H9 (cell line): ENCODE results near the gene ZCCHC3. TPM values are rescaled to one million over a fixed set of nuclear protein-coding genes. Genes with fewer than 3 reads are reported as not detected.

Source experiments
- DNase-seq: peaks from one replicate; pipeline ENCODE4 v3.0.0-alpha.2; 2017
- H2AFZ ChIP-seq: one replicate; pipeline ENCODE4 v1.6.1; 2013; ENCODE audit warnings: mild to moderate bottlenecking, low read length, control low read depth, moderate library complexity
- H2AK5ac ChIP-seq: 2 replicates; pipeline ENCODE4 v1.6.1; 2013; ENCODE audit warnings: low read length, control low read depth, mixed read lengths; ENCODE audit not compliant: insufficient read length
- H2BK120ac ChIP-seq: one replicate; pipeline ENCODE4 v1.6.1; 2013; ENCODE audit warnings: low read depth, mild to moderate bottlenecking, low read length, control low read depth, inconsistent platforms; ENCODE audit not compliant: poor library complexity, severe bottlenecking
- H2BK12ac ChIP-seq: 2 replicates; pipeline ENCODE4 v1.6.1; 2013; ENCODE audit warnings: low read length, control low read depth, mixed read lengths, low read depth; ENCODE audit not compliant: insufficient read length
- H2BK15ac ChIP-seq: 2 replicates; pipeline ENCODE4 v1.6.1; 2013; ENCODE audit warnings: low read depth, low read length, control low read depth
- H2BK20ac ChIP-seq: one replicate; pipeline ENCODE4 v1.6.1; 2013; ENCODE audit warnings: low read depth, mild to moderate bottlenecking, low read length, control low read depth, inconsistent platforms; ENCODE audit not compliant: poor library complexity, severe bottlenecking
- H2BK5ac ChIP-seq: 2 replicates; pipeline ENCODE4 v1.6.1; 2013; ENCODE audit warnings: low read length, control low read depth, mixed read lengths; ENCODE audit not compliant: insufficient read length
- H3K14ac ChIP-seq: 2 replicates; pipeline ENCODE4 v1.6.1; 2013; ENCODE audit warnings: low read length, control low read depth; ENCODE audit not compliant: insufficient read depth
- H3K18ac ChIP-seq: 2 replicates; pipeline ENCODE4 v1.6.1; 2013; ENCODE audit warnings: low read depth, mild to moderate bottlenecking, mixed read lengths, low read length, control low read depth; ENCODE audit not compliant: insufficient read length
- H3K23ac ChIP-seq: 2 replicates; pipeline ENCODE4 v1.6.1; 2013; ENCODE audit warnings: low read length, control low read depth, mixed read lengths, low read depth; ENCODE audit not compliant: insufficient read length
- H3K23me2 ChIP-seq: 2 replicates; pipeline ENCODE4 v1.6.1; 2013; ENCODE audit warnings: low read depth, mild to moderate bottlenecking, mixed read lengths, low read length, control low read depth; ENCODE audit not compliant: insufficient read length, poor library complexity, severe bottlenecking
- H3K27ac ChIP-seq: 2 replicates; pipeline ENCODE4 v1.5.1; 2013; ENCODE audit warnings: low read length, control low read depth, mixed read lengths, low read depth; ENCODE audit not compliant: insufficient read length
- H3K27me3 ChIP-seq: 2 replicates; pipeline ENCODE4 v1.6.1; 2013; ENCODE audit warnings: low read length, control low read depth, inconsistent platforms; ENCODE audit not compliant: insufficient read depth
- H3K4ac ChIP-seq: 2 replicates; pipeline ENCODE4 v1.6.1; 2013; ENCODE audit warnings: low read depth, mild to moderate bottlenecking, control low read depth, inconsistent platforms, low read length, moderate library complexity
- H3K4me1 ChIP-seq: 2 replicates; pipeline ENCODE4 v1.6.1; 2013; ENCODE audit warnings: low read length, control low read depth, inconsistent platforms; ENCODE audit not compliant: insufficient read depth
- H3K4me2 ChIP-seq: 2 replicates; pipeline ENCODE4 v1.6.1; 2013; ENCODE audit warnings: low read length, control low read depth, mixed read lengths; ENCODE audit not compliant: insufficient read length, insufficient read depth
- H3K56ac ChIP-seq: 2 replicates; pipeline ENCODE4 v1.6.1; 2013; ENCODE audit warnings: low read depth, mild to moderate bottlenecking, mixed read lengths, low read length, control low read depth; ENCODE audit not compliant: insufficient read length
- H3K79me1 ChIP-seq: 2 replicates; pipeline ENCODE4 v1.6.1; 2013; ENCODE audit warnings: low read depth, mild to moderate bottlenecking, moderate library complexity, low read length, control low read depth, inconsistent platforms; ENCODE audit not compliant: insufficient read depth, poor library complexity, severe bottlenecking
- H3K79me2 ChIP-seq: 2 replicates; pipeline ENCODE4 v1.6.1; 2013; ENCODE audit warnings: low read length, control low read depth, inconsistent platforms; ENCODE audit not compliant: insufficient read depth
- H3K9ac ChIP-seq: 2 replicates; pipeline ENCODE4 v1.6.1; 2013; ENCODE audit warnings: low read length, control low read depth, mixed read lengths; ENCODE audit not compliant: insufficient read length; ENCODE audit errors: extremely low read depth
- H3K9me3 ChIP-seq: one replicate; pipeline ENCODE4 v1.6.1; 2013; ENCODE audit warnings: low read depth, low read length, inconsistent platforms; ENCODE audit not compliant: control insufficient read depth
- H3T11ph ChIP-seq: one replicate; pipeline ENCODE4 v1.6.1; 2013; ENCODE audit warnings: mild to moderate bottlenecking, low read length, control low read depth, inconsistent platforms
- H4K20me1 ChIP-seq: one replicate; pipeline ENCODE4 v1.6.1; 2013; ENCODE audit not compliant: control insufficient read depth, insufficient read length, insufficient read depth
- H4K5ac ChIP-seq: 2 replicates; pipeline ENCODE4 v1.6.1; 2013; ENCODE audit warnings: low read depth, mild to moderate bottlenecking, mixed read lengths, low read length, control low read depth; ENCODE audit not compliant: insufficient read length
- H4K8ac ChIP-seq: replicated peaks from 2 replicates; pipeline ENCODE4 v1.6.1; 2013; ENCODE audit warnings: low read length, control low read depth, mixed read lengths, low read depth; ENCODE audit not compliant: insufficient read length
- H4K91ac ChIP-seq: 2 replicates; pipeline ENCODE4 v1.6.1; 2013; ENCODE audit warnings: low read depth, mild to moderate bottlenecking, moderate library complexity, mixed read lengths, low read length, control low read depth; ENCODE audit not compliant: insufficient read length
- H3K27ac Mint-ChIP-seq, 3 experiments: 2 replicates in 2 of 3; 3 replicates in 1 of 3; pipeline ENCODE4 v1.8.0; 2020 to 2021; ENCODE audit warnings: mixed read lengths in 3 of 3, mild to moderate bottlenecking in 1 of 3, moderate library complexity in 1 of 3
- H3K27me3 Mint-ChIP-seq: 2 replicates; pipeline ENCODE4 v1.8.0; 2021; ENCODE audit warnings: low read depth, mild to moderate bottlenecking, moderate library complexity, mixed read lengths
- H3K36me3 Mint-ChIP-seq, 3 experiments: 2 replicates in 2 of 3; 3 replicates in 1 of 3; pipeline ENCODE4 v1.8.0; 2020 to 2021; ENCODE audit warnings: low read depth in 3 of 3, mixed read lengths in 3 of 3; ENCODE audit not compliant: insufficient read depth in 1 of 3
- H3K4me1 Mint-ChIP-seq, 2 experiments: 2 replicates each; pipeline ENCODE4 v1.8.0; 2020; ENCODE audit warnings: mixed read lengths in 2 of 2
- H3K4me3 Mint-ChIP-seq, 2 experiments: 2 replicates in 1 of 2; 3 replicates in 1 of 2; pipeline ENCODE4 v1.8.0; 2020 to 2021; ENCODE audit warnings: mild to moderate bottlenecking in 2 of 2, mixed read lengths in 2 of 2, moderate library complexity in 1 of 2
- H3K9me3 Mint-ChIP-seq, 2 experiments: 2 replicates in 1 of 2; 3 replicates in 1 of 2; pipeline ENCODE4 v1.8.0; 2020; ENCODE audit warnings: mild to moderate bottlenecking in 2 of 2, mixed read lengths in 2 of 2, moderate library complexity in 1 of 2
- WGBS: extraction: QIAGEN DNeasy Blood & Tissue Kit; methylation state at CpG from one replicate; pipeline ENCODE4 v1.1.7; 2013; ENCODE audit warnings: missing lambda C conversion rate, low lambda C conversion rate, mixed read lengths; ENCODE audit not compliant: insufficient read length; ENCODE audit errors: extremely low coverage; 5-methylcytosine and 5-hydroxymethylcytosine counted together
- total RNA-seq: library from RNA; stranded (reverse); gene quantifications from 2 replicates; pipeline ENCODE4 v1.2.1, GENCODE V29; 2021
- TF ChIP-seq, protein P1 (sequence below): fragments of 200-600 bp; sonication (generic); conservative IDR thresholded peaks from 3 replicates; pipeline ENCODE4 v1.8.0; 2021; ENCODE audit warnings: antibody characterized with exemption, mild to moderate bottlenecking

ZCCHC3 gene
- total RNA-seq, 1 experiment from 2014 or later = 41.3 TPM

DNA sequence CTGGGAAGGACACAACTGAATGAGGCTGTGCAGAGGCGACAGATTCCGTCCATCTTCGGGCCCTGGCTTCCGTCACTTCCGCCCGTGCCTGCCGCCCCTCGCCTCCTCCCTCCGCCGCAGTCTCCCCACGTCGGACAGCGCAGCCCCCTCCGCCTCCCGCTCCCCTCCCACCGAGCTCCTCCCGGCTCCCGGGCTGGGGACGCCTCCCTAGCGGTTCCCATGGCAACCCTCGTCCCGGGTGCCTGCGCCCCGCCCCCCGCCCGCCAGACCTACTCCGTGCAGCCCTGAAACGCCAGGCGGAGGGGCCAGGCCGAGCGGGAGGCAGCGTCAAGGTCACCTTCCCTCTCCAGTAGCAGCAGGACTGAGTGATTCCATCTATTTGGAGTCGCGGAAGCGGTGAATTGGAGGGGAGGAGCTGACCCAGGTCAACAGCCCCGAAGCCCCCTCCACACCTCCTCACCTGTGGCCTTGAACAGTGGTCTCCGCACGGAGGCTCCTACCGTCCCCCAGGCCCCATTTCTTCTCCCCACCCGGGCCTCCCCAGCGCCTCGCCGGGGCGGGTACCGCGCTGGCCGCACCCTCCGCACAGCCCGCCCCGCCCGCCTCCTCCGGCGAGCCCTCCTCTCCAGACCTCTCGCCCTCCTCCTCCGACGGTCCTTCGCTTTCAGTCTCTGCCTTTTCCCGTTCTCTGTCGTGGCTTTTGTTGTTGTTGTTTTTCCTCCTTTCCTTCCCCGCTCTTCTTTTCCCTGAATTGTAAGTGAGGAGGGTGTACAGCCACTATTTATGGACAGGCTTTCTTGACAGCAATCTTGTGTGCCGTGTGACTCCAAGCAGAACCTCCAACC, 50.5 kb downstream of the ZCCHC3 start:
- Mint-ChIP-seq H3K36me3 (peaks cover 2 to 4% (median 4%) of the 10 kb centered on the region in 3 experiments), H3K4me3 (peak overlapping the region; percentile 86 to 89), H3K27me3 (peaks cover 15% of the 10 kb centered on the region), H3K27ac (peak overlapping the region; percentile 83 to 96 (median 91)), H3K4me1 (peaks cover 15 to 23% of the 10 kb centered on the region in 2 experiments), H3K9me3 (no peaks in the 10 kb centered on the region; a peak in 1 of 5 replicates)
- H4K91ac ChIP-seq = no peak overlapping the region
- H2AFZ ChIP-seq = no peak overlapping the region
- DNase-seq = peak; percentile 97
- H4K20me1 ChIP-seq = no peaks in the 10 kb centered on the region
- H3K4ac ChIP-seq = no peak overlapping the region
- no peak overlapping the region for H2BK12ac ChIP-seq
- H4K8ac ChIP-seq = no peak overlapping the region
- H3K79me2 ChIP-seq = no peaks in the 10 kb centered on the region
- no peak overlapping the region for H2BK120ac ChIP-seq
- peak overlapping the region; percentile 64 for H3K9ac ChIP-seq
- H3K23me2 ChIP-seq = peaks cover 18% of the 10 kb centered on the region
- no peak overlapping the region for H3T11ph ChIP-seq
- H3K14ac ChIP-seq = peak overlapping the region; percentile 69
- H3K79me1 ChIP-seq = no peaks in the 10 kb centered on the region
- H2BK15ac ChIP-seq = no peak overlapping the region
- no peaks in the 10 kb centered on the region; the same call in 1 of the 2 replicates for H3K4me1 ChIP-seq
- H2AK5ac ChIP-seq = no peak overlapping the region
- no peaks in the 10 kb centered on the region for H3K9me3 ChIP-seq
- peak overlapping the region; percentile 53 for H3K56ac ChIP-seq
- no peak overlapping the region for H3K23ac ChIP-seq
- H4K5ac ChIP-seq = no peak overlapping the region
- peak overlapping the region; percentile 98 for H3K4me2 ChIP-seq
- no peaks in the 10 kb centered on the region; the same call in 1 of the 2 replicates for H3K27me3 ChIP-seq
- peak overlapping the region; percentile 64 for H3K18ac ChIP-seq
- H3K27ac ChIP-seq = peak overlapping the region; percentile 11
- WGBS = no CpG with 5 or more reads among the region's 61 CpGs
- H2BK20ac ChIP-seq = no peak overlapping the region
- H2BK5ac ChIP-seq = peak overlapping the region; percentile 49
- TF ChIP-seq, protein P1, sequence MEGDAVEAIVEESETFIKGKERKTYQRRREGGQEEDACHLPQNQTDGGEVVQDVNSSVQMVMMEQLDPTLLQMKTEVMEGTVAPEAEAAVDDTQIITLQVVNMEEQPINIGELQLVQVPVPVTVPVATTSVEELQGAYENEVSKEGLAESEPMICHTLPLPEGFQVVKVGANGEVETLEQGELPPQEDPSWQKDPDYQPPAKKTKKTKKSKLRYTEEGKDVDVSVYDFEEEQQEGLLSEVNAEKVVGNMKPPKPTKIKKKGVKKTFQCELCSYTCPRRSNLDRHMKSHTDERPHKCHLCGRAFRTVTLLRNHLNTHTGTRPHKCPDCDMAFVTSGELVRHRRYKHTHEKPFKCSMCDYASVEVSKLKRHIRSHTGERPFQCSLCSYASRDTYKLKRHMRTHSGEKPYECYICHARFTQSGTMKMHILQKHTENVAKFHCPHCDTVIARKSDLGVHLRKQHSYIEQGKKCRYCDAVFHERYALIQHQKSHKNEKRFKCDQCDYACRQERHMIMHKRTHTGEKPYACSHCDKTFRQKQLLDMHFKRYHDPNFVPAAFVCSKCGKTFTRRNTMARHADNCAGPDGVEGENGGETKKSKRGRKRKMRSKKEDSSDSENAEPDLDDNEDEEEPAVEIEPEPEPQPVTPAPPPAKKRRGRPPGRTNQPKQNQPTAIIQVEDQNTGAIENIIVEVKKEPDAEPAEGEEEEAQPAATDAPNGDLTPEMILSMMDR = no peak
